GM23338 (cell line): ENCODE measurements around the gene VSIG10L2. TPM values are rescaled to one million over a fixed set of nuclear protein-coding genes. Genes with fewer than 3 reads are reported as not detected.

Source experiments
- ATAC-seq: fragments of 200-7000 bp; cut with Tn5 transposase; 3 replicates; pipeline ENCODE4 v1.9.1; 2020
- DNase-seq: peaks from one replicate; pipeline ENCODE4 v3.0.0-alpha.2; 2015; ENCODE audit warnings: low spot score
- H2AFZ ChIP-seq: fragments of 200-600 bp; sonication (generic); 2 replicates; pipeline ENCODE4 v1.8.0; 2016; ENCODE audit warnings: antibody characterized with exemption, mild to moderate bottlenecking, moderate library complexity
- H3F3A ChIP-seq: fragments of 200-600 bp; sonication (generic); replicated peaks from 2 replicates; pipeline ENCODE4 v1.8.0; 2017; ENCODE audit warnings: antibody characterized with exemption, mixed run types, low read depth
- H3K27ac ChIP-seq: fragments of 200-600 bp; sonication (generic); 2 replicates; pipeline ENCODE4 v1.6.1; 2016; ENCODE audit warnings: low read depth
- H3K27me3 ChIP-seq: fragments of 200-600 bp; sonication (generic); 2 replicates; pipeline ENCODE4 v1.8.0; 2016; ENCODE audit warnings: mild to moderate bottlenecking, mixed run types, moderate library complexity; ENCODE audit not compliant: insufficient read depth
- H3K36me3 ChIP-seq: fragments of 200-600 bp; sonication (generic); 2 replicates; pipeline ENCODE4 v1.8.0; 2016; ENCODE audit warnings: mild to moderate bottlenecking; ENCODE audit not compliant: insufficient read depth
- H3K4me1 ChIP-seq: fragments of 200-600 bp; sonication (generic); 2 replicates; pipeline ENCODE4 v1.8.0; 2016; ENCODE audit warnings: mild to moderate bottlenecking, moderate library complexity; ENCODE audit not compliant: insufficient read depth
- H3K4me2 ChIP-seq: fragments of 200-600 bp; sonication (generic); 2 replicates; pipeline ENCODE4 v1.7.1; 2017; ENCODE audit warnings: mixed run types
- H3K4me3 ChIP-seq: fragments of 200-600 bp; sonication (generic); 2 replicates; pipeline ENCODE4 v1.6.1; 2016; ENCODE audit warnings: mixed run types
- H3K79me2 ChIP-seq: fragments of 200-600 bp; sonication (generic); replicated peaks from 2 replicates; pipeline ENCODE4 v1.8.0; 2017; ENCODE audit warnings: mild to moderate bottlenecking; ENCODE audit not compliant: insufficient read depth
- H3K9me2 ChIP-seq: fragments of 200-600 bp; sonication (generic); 2 replicates; pipeline ENCODE4 v1.8.0; 2017; ENCODE audit not compliant: insufficient read depth
- H4K20me1 ChIP-seq: fragments of 200-600 bp; sonication (generic); replicated peaks from 2 replicates; pipeline ENCODE4 v1.8.0; 2017; ENCODE audit warnings: mild to moderate bottlenecking; ENCODE audit not compliant: insufficient read depth
- H3K27ac Mint-ChIP-seq: 2 replicates; pipeline ENCODE4 v1.8.0; 2020; ENCODE audit warnings: inconsistent platforms, mild to moderate bottlenecking, moderate library complexity, mixed read lengths
- H3K27me3 Mint-ChIP-seq: 3 replicates; pipeline ENCODE4 v1.8.0; 2022; ENCODE audit warnings: low read depth, mild to moderate bottlenecking, moderate library complexity, mixed read lengths, inconsistent platforms; ENCODE audit not compliant: insufficient read depth, poor library complexity
- H3K36me3 Mint-ChIP-seq: 3 replicates; pipeline ENCODE4 v1.8.0; 2021; ENCODE audit warnings: low read depth, mild to moderate bottlenecking, inconsistent platforms, moderate library complexity, mixed read lengths
- H3K4me1 Mint-ChIP-seq: 3 replicates; pipeline ENCODE4 v1.8.0; 2020; ENCODE audit warnings: mild to moderate bottlenecking, inconsistent platforms, mixed read lengths
- H3K4me3 Mint-ChIP-seq: 3 replicates; pipeline ENCODE4 v1.8.0; 2021; ENCODE audit warnings: moderate library complexity, mild to moderate bottlenecking, inconsistent platforms, mixed read lengths
- H3K9me3 Mint-ChIP-seq: 3 replicates; pipeline ENCODE4 v1.8.0; 2020; ENCODE audit warnings: moderate library complexity, mild to moderate bottlenecking, inconsistent platforms, mixed read lengths
- CREB1 ChIP-seq: fragments of 250-450 bp; sonication (Bioruptor Pico); IDR thresholded peaks from 2 replicates; pipeline ENCODE4 v1.5.0; 2020; ENCODE audit warnings: low read depth, mild to moderate bottlenecking, moderate library complexity
- CTCF ChIP-seq, 2 experiments: fragments of 200-600 bp in 1 of 2; sonication (generic) in 1 of 2; conservative IDR thresholded peaks; 2 replicates each; pipeline versions ENCODE4 v1.5.1 to v1.6.1; 2016 to 2017; ENCODE audit warnings: antibody characterized with exemption in 2 of 2, low read depth in 2 of 2, mild to moderate bottlenecking in 2 of 2, moderate library complexity in 1 of 2
- EZH2 ChIP-seq: fragments of 200-600 bp; sonication (generic); IDR thresholded peaks from one replicate; pipeline ENCODE4 v1.8.0; 2017; ENCODE audit warnings: antibody characterized with exemption, mild to moderate bottlenecking, low read depth; ENCODE audit not compliant: unreplicated experiment
- EZH2phosphoT487 ChIP-seq: fragments of 200-600 bp; sonication (generic); IDR thresholded peaks from one replicate; pipeline ENCODE4 v1.8.1; 2018; ENCODE audit warnings: antibody characterized with exemption; ENCODE audit not compliant: unreplicated experiment
- JUNB ChIP-seq: IDR thresholded peaks from one replicate; pipeline ENCODE4 v1.6.1; 2016; ENCODE audit warnings: antibody characterized with exemption; ENCODE audit not compliant: unreplicated experiment
- NANOG ChIP-seq: IDR thresholded peaks from 2 replicates; pipeline ENCODE4 v1.6.1; 2016; ENCODE audit warnings: antibody characterized with exemption, borderline replicate concordance
- POLR2AphosphoS5 ChIP-seq: IDR thresholded peaks from 2 replicates; pipeline ENCODE4 v1.6.1; 2016; ENCODE audit warnings: antibody characterized with exemption, low read depth
- STAT1 ChIP-seq: IDR thresholded peaks from one replicate; pipeline ENCODE4 v1.6.1; 2016; ENCODE audit warnings: antibody characterized with exemption; ENCODE audit not compliant: unreplicated experiment
- ZNF114 ChIP-seq: fragments of 250-450 bp; sonication (Bioruptor Pico); IDR thresholded peaks from 2 replicates; pipeline ENCODE4 v1.5.0; 2020; ENCODE audit warnings: mild to moderate bottlenecking, moderate library complexity
- ZNF331 ChIP-seq: fragments of 250-450 bp; sonication (Bioruptor Pico); IDR thresholded peaks from 2 replicates; pipeline ENCODE4 v1.5.0; 2020; ENCODE audit warnings: low read depth, mild to moderate bottlenecking, moderate library complexity
- polyA plus RNA-seq: library from polyadenylated mRNA; unstranded; fragments of >200 nt; fragmentation: Nextera tagmentation; extraction: Ambion mirVana; gene quantifications from 2 replicates; pipeline ENCODE4 v1.2.1, GENCODE V29; 2016
- total RNA-seq: library from RNA; depleted of rRNA; stranded (reverse); fragments of >200 nt; shearing (Covaris generic); gene quantifications from 2 replicates; pipeline ENCODE4 v1.2.3, GENCODE V29; 2014
- TF ChIP-seq, protein P1 (sequence below): fragments of 250-450 bp; sonication (Bioruptor Pico); IDR thresholded peaks from 2 replicates; pipeline ENCODE4 v1.5.0; 2020; ENCODE audit warnings: mild to moderate bottlenecking, moderate library complexity
- TF ChIP-seq, protein P2 (sequence below): IDR thresholded peaks from 2 replicates; pipeline ENCODE4 v1.6.1; 2016; ENCODE audit warnings: antibody characterized with exemption

VSIG10L2 gene
- total and polyA plus RNA-seq, 2 experiments from 2014 or later: 0.63 TPM; not detected in 1

GRCh38 chr11:125977333-125977732, 31.5 kb downstream of the VSIG10L2 start:
- Histone ChIP-seq H3K4me3 (no peak overlapping the region), H3K27ac (no peak overlapping the region), H3K4me1 (0 out of 2 replicates have a peak, but pooled peaks cover 10% of the 10 kb centered on the region), H3K4me2 (no peak overlapping the region), H3K27me3 (no peaks in the 10 kb centered on the region), H3K36me3 (no peaks in the 10 kb centered on the region), H3K9me2 (no peaks in the 10 kb centered on the region), H3K79me2 (no peaks in the 10 kb centered on the region), H4K20me1 (no peaks in the 10 kb centered on the region), H3F3A (no peaks in the 10 kb centered on the region), H2AFZ (no peak overlapping the region)
- Mint-ChIP-seq H3K27ac (no peak overlapping the region), H3K4me1 (peaks cover 25% of the 10 kb centered on the region), H3K9me3 (no peaks in the 10 kb centered on the region), H3K36me3 (no peaks in the 10 kb centered on the region), H3K27me3 (no peaks in the 10 kb centered on the region), H3K4me3 (no peak overlapping the region)
- ATAC-seq (no peak), DNase-seq (no peak)
- TF ChIP-seq ZNF114 (no peak), JUNB (no peak), POLR2AphosphoS5 (no peak), STAT1 (no peak), NANOG (no peak)
- TF ChIP-seq, protein P1, sequence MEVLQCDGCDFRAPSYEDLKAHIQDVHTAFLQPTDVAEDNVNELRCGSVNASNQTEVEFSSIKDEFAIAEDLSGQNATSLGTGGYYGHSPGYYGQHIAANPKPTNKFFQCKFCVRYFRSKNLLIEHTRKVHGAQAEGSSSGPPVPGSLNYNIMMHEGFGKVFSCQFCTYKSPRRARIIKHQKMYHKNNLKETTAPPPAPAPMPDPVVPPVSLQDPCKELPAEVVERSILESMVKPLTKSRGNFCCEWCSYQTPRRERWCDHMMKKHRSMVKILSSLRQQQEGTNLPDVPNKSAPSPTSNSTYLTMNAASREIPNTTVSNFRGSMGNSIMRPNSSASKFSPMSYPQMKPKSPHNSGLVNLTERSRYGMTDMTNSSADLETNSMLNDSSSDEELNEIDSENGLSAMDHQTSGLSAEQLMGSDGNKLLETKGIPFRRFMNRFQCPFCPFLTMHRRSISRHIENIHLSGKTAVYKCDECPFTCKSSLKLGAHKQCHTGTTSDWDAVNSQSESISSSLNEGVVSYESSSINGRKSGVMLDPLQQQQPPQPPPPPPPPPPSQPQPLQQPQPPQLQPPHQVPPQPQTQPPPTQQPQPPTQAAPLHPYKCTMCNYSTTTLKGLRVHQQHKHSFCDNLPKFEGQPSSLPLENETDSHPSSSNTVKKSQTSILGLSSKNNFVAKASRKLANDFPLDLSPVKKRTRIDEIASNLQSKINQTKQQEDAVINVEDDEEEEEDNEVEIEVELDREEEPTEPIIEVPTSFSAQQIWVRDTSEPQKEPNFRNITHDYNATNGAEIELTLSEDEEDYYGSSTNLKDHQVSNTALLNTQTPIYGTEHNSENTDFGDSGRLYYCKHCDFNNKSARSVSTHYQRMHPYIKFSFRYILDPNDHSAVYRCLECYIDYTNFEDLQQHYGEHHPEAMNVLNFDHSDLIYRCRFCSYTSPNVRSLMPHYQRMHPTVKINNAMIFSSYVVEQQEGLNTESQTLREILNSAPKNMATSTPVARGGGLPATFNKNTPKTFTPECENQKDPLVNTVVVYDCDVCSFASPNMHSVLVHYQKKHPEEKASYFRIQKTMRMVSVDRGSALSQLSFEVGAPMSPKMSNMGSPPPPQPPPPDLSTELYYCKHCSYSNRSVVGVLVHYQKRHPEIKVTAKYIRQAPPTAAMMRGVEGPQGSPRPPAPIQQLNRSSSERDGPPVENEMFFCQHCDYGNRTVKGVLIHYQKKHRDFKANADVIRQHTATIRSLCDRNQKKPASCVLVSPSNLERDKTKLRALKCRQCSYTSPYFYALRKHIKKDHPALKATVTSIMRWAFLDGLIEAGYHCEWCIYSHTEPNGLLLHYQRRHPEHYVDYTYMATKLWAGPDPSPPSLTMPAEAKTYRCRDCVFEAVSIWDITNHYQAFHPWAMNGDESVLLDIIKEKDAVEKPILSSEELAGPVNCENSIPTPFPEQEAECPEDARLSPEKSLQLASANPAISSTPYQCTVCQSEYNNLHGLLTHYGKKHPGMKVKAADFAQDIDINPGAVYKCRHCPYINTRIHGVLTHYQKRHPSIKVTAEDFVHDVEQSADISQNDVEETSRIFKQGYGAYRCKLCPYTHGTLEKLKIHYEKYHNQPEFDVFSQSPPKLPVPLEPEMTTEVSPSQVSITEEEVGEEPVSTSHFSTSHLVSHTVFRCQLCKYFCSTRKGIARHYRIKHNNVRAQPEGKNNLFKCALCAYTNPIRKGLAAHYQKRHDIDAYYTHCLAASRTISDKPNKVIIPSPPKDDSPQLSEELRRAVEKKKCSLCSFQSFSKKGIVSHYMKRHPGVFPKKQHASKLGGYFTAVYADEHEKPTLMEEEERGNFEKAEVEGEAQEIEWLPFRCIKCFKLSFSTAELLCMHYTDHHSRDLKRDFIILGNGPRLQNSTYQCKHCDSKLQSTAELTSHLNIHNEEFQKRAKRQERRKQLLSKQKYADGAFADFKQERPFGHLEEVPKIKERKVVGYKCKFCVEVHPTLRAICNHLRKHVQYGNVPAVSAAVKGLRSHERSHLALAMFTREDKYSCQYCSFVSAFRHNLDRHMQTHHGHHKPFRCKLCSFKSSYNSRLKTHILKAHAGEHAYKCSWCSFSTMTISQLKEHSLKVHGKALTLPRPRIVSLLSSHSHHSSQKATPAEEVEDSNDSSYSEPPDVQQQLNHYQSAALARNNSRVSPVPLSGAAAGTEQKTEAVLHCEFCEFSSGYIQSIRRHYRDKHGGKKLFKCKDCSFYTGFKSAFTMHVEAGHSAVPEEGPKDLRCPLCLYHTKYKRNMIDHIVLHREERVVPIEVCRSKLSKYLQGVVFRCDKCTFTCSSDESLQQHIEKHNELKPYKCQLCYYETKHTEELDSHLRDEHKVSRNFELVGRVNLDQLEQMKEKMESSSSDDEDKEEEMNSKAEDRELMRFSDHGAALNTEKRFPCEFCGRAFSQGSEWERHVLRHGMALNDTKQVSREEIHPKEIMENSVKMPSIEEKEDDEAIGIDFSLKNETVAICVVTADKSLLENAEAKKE (CRISPR knock-in tag): no peak

GRCh38 chr11:125978181-125978716, 32.4 kb downstream of the VSIG10L2 start:
- H4K20me1 ChIP-seq: no peaks in the 10 kb centered on the region
- H3K27me3 ChIP-seq: no peaks in the 10 kb centered on the region
- no peaks in the 10 kb centered on the region for H3K36me3 ChIP-seq
- no peak for ATAC-seq
- no peak for DNase-seq
- H3F3A ChIP-seq: no peaks in the 10 kb centered on the region
- no peaks in the 10 kb centered on the region for H3K27me3 Mint-ChIP-seq
- H2AFZ ChIP-seq: no peak overlapping the region
- H3K4me2 ChIP-seq: no peak overlapping the region
- peaks cover 25% of the 10 kb centered on the region for H3K4me1 Mint-ChIP-seq
- H3K79me2 ChIP-seq: no peaks in the 10 kb centered on the region
- H3K27ac Mint-ChIP-seq: no peak overlapping the region; the same call in 1 of the 2 replicates
- H3K4me3 ChIP-seq: no peak overlapping the region
- H3K9me2 ChIP-seq: no peaks in the 10 kb centered on the region
- no peaks in the 10 kb centered on the region for H3K9me3 Mint-ChIP-seq
- H3K36me3 Mint-ChIP-seq: 0 out of 3 replicates have a peak, but pooled peaks cover 5% of the 10 kb centered on the region
- no peak overlapping the region for H3K27ac ChIP-seq
- no peak overlapping the region for H3K4me3 Mint-ChIP-seq
- 0 out of 2 replicates have a peak, but pooled peaks cover 10% of the 10 kb centered on the region for H3K4me1 ChIP-seq
- TF ChIP-seq CTCF (conservative IDR thresholded peaks at IDR 0.05; ENCODE audit: low read depth in 2 of 2): no peak
- no peak for TF ChIP-seq NANOG
- no peak for TF ChIP-seq ZNF331 (CRISPR knock-in tag)
- no peak for TF ChIP-seq EZH2
- TF ChIP-seq ZNF114: no peak
- TF ChIP-seq POLR2AphosphoS5: no peak
- no peak for TF ChIP-seq CREB1 (CRISPR knock-in tag)
- TF ChIP-seq, protein P2, sequence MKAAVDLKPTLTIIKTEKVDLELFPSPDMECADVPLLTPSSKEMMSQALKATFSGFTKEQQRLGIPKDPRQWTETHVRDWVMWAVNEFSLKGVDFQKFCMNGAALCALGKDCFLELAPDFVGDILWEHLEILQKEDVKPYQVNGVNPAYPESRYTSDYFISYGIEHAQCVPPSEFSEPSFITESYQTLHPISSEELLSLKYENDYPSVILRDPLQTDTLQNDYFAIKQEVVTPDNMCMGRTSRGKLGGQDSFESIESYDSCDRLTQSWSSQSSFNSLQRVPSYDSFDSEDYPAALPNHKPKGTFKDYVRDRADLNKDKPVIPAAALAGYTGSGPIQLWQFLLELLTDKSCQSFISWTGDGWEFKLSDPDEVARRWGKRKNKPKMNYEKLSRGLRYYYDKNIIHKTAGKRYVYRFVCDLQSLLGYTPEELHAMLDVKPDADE: no peak
- no peak for TF ChIP-seq STAT1
- no peak for TF ChIP-seq JUNB
- no peak for TF ChIP-seq EZH2phosphoT487
